Cerebellar cortex (tissue), 1 donor: ENCODE results near the gene NEDD4.
"Not testable (repeated sequence)": the region's sequence is repeated elsewhere in the genome, so short reads cannot be mapped to it uniquely, and the experiment has no call there.

Experiments
- DNase-seq: peaks from one replicate; pipeline ENCODE4 v3.0.0-alpha.2; 2015; ENCODE audit warnings: low spot score

The NEDD4 gene

GRCh38 chr15:55954862-55955605 is 38.4 kb downstream of the NEDD4 start:
- DNase-seq, result no peak

- not testable (repeated sequence) for DNase-seq
These were observed 40.7 kb downstream of the NEDD4 start for GRCh38 chr15:55952501-55953274.

- DNase-seq, result not testable (repeated sequence)
These were observed 48.8 kb downstream of the NEDD4 start for GRCh38 chr15:55944606-55945005.

- no peak for DNase-seq
These were observed 51.1 kb downstream of the NEDD4 start for GRCh38 chr15:55942332-55942731.

- DNase-seq, result no peak
These were observed 56.4 kb downstream of the NEDD4 start for GRCh38 chr15:55937040-55937439.

GRCh38 chr15:55928955-55929354 is 64.5 kb downstream of the NEDD4 start:
- DNase-seq, result no peak

GRCh38 chr15:55921744-55922143 is 71.7 kb downstream of the NEDD4 start:
- no peak for DNase-seq

GRCh38 chr15:55917881-55918296 is 75.5 kb downstream of the NEDD4 start:
- peak; percentile 25 for DNase-seq

- no peak for DNase-seq
These were observed 76.6 kb downstream of the NEDD4 start for GRCh38 chr15:55916666-55917409.

- no peak for DNase-seq
These were observed 77.4 kb downstream of the NEDD4 start for GRCh38 chr15:55915876-55916567.

- DNase-seq, result no peak
These were observed 78.2 kb downstream of the NEDD4 start for GRCh38 chr15:55915221-55915620.

- DNase-seq, result no peak
These were observed 79.0 kb downstream of the NEDD4 start for GRCh38 chr15:55914446-55914845.

- no peak for DNase-seq
These were observed 80.4 kb downstream of the NEDD4 start for GRCh38 chr15:55912982-55913381.

- DNase-seq, result no peak
These were observed 84.2 kb downstream of the NEDD4 start for GRCh38 chr15:55909036-55909811.

GRCh38 chr15:55907797-55908196 is 85.6 kb downstream of the NEDD4 start:
- no peak for DNase-seq

GRCh38 chr15:55902981-55903380 is 90.4 kb downstream of the NEDD4 start:
- DNase-seq, result no peak

GRCh38 chr15:55900019-55900418 is 93.4 kb downstream of the NEDD4 start:
- DNase-seq, result no peak

- DNase-seq, result no peak
These were observed 93.9 kb downstream of the NEDD4 start for GRCh38 chr15:55899537-55899936.

GRCh38 chr15:55897560-55898336 is 95.7 kb downstream of the NEDD4 start:
- peak; percentile 58 for DNase-seq

- DNase-seq, result no peak
These were observed 98.9 kb downstream of the NEDD4 start for GRCh38 chr15:55894399-55894965.
